Esophagus squamous epithelium (tissue), 4 donors: ENCODE data around the gene KIAA0753.

Experiments used
- CTCF ChIP-seq, 6 experiments: fragments of 450-650 bp in 4 of 6; fragments of 200-600 bp in 2 of 6; sonication (generic) in 2 of 6; IDR thresholded peaks; one replicate each; pipeline ENCODE4 v1.5.1; 2016 to 2019; ENCODE audit warnings: antibody characterized with exemption in 6 of 6, mild to moderate bottlenecking in 4 of 6, moderate library complexity in 4 of 6
- POLR2A ChIP-seq, 4 donors: fragments of 450-650 bp; IDR thresholded peaks; one replicate each; pipeline ENCODE4 v1.6.1; 2017; ENCODE audit warnings: antibody characterized with exemption in 4 of 4, mild to moderate bottlenecking in 4 of 4, moderate library complexity in 3 of 4

GRCh38 chr17:6570731-6571451 is 69.6 kb downstream of the KIAA0753 start:
- no peak for TF ChIP-seq CTCF (IDR thresholded peaks at IDR 0.05)
- TF ChIP-seq POLR2A (IDR thresholded peaks at IDR 0.05): no peak
